ENCODE results near the gene ARAP2.

- TF ChIP-seq CTCF (IDR thresholded peaks at IDR 0.05; ENCODE audit: poor library complexity), result no peak
- no peak for TF ChIP-seq EZH2 (IDR thresholded peaks at IDR 0.05; ENCODE audit: borderline replicate concordance)
These were observed 8.2 kb downstream of the ARAP2 start for GRCh38 chr4:36236159-36236558.
